Measurements from ENCODE around the gene HDHD5.

Gene HDHD5

DNA sequence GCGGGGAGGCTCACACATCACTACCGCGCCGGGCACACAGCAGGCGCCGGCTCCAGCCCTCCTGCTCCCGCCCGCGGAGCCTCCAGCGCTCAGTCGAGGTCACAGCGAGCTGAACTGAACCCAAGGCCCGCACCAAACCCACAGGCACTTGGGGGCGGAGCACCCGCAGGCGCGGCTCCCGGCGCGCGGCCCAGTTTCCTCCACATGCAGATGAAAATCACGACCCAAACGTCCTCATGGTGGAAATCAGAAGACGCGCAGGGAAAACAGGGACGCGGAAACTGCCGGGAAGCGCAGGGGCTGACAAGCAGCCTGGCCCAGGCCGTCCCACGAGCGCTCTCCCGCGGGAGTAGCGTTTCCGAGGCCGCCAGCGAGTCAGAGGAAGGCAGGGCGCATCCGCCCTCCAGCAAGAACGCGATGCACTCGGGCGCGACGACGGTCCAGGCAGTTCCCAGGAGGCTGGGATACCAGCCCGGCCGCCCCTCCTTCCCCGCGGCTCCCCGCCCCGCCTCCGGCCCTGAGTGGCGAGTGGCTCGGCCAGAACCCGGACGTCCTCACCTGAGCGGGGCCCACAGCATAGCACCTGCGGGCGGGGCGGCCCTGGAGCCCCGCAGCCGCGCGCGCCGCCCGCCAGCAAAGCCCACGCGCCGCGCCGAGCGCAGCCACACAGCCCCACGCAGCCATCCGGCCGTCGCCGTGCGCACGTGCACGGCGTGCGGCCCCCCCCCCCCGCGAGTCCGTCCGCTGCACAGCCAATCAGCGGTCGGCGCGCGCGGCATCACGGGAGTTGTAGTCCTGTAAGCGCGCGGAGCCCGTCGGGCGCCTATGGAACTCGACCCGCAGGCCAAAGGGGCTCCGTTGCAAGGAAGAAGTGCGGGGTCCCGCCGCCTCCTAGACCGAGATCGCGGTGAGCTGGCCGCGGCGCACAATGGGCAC is at the start of gene HDHD5:
HDHD5 (minus strand) TSS at position 710 of the 936 bp plus-strand sequence; CDS start at position 684, 26 bp downstream.
- Histone ChIP-seq H3K27me3 (ENCODE audit: control insufficient read depth, insufficient read depth, low read length) (no peaks in the 10 kb centered on the region), H3K36me3 (ENCODE audit: control insufficient read depth, low read depth, low read length) (peaks cover 3% of the 10 kb centered on the region), H3K27ac (ENCODE audit: low read length) (no peak within 1 kb of the TSS), H3K9me3 (ENCODE audit: control insufficient read depth, low read depth, low read length) (no peaks in the 10 kb centered on the region), H3K4me1 (ENCODE audit: control insufficient read depth, low read depth, low read length) (peaks cover 3% of the 10 kb centered on the region), H3K4me3 (ENCODE audit: low read length) (peak within 1 kb of the TSS; percentile 70), H3K9ac (ENCODE audit: low read length) (peak within 1 kb of the TSS; percentile 52)

DNA sequence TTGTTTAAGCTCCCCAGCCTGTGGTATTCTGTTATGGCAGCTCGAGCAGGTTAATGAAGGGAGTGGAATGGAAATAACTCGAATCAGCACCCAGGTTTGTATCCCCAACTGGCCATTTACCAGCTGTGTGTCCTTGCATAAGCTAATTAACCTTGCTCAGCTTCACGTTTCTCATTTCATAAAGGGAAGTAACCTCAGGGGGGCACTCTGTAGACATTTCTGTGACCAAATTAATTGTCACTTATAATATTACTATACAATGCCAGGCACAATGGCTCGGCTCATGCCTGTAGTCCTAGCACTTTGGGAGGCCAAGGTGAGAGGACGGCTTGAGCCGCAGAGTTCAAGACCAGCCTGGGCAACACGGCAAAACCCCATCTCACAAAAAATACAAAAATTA is 46.4 kb upstream of the HDHD5 start:
- Histone ChIP-seq H3K36me3 (ENCODE audit: control insufficient read depth, low read depth, low read length) (no peaks in the 10 kb centered on the region), H3K4me3 (ENCODE audit: low read length) (no peak overlapping the region), H3K4me1 (ENCODE audit: control insufficient read depth, low read depth, low read length) (peaks cover 15% of the 10 kb centered on the region), H3K9ac (ENCODE audit: low read length) (no peak overlapping the region), H3K9me3 (ENCODE audit: control insufficient read depth, low read depth, low read length) (no peaks in the 10 kb centered on the region), H3K27me3 (ENCODE audit: control insufficient read depth, insufficient read depth, low read length) (no peaks in the 10 kb centered on the region), H3K27ac (ENCODE audit: low read length) (no peak overlapping the region)

DNA sequence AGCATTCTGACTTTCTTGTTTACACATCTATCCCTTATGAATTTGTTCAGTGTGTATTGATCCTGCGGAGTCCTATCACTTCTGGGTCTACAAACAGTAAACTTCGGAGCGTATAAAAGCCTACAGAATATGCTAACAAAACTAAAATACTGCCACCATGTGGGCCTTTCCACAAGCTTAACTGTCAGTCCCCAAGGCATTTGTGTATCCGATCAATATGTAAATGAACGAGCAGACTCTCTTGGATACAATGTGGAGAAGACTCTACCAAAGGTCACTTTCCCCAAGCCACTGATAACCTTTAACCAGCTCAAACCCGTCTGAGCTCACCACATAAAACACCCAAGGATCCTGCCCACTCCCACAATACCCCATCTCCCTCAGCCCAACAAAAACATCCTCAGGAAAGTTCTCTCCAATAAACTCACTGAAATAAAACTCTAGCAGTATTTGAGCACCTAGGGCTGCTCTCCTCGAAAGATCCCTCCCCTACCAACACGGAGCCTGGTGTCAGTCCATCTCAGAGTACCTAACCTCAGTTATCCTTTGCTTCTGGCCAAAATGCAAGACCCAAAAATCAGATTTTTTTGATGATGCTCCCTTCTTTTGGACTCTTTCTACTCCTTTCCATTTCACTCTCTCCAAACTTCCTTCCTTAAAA is 42.3 kb upstream of the HDHD5 start:
- Histone ChIP-seq H3K9ac (ENCODE audit: low read length) (no peak overlapping the region), H3K4me1 (ENCODE audit: control insufficient read depth, low read depth, low read length) (peaks cover 36% of the 10 kb centered on the region), H3K27me3 (ENCODE audit: control insufficient read depth, insufficient read depth, low read length) (no peaks in the 10 kb centered on the region), H3K4me3 (ENCODE audit: low read length) (no peak overlapping the region), H3K36me3 (ENCODE audit: control insufficient read depth, low read depth, low read length) (no peaks in the 10 kb centered on the region), H3K27ac (ENCODE audit: low read length) (no peak overlapping the region), H3K9me3 (ENCODE audit: control insufficient read depth, low read depth, low read length) (no peaks in the 10 kb centered on the region)

DNA sequence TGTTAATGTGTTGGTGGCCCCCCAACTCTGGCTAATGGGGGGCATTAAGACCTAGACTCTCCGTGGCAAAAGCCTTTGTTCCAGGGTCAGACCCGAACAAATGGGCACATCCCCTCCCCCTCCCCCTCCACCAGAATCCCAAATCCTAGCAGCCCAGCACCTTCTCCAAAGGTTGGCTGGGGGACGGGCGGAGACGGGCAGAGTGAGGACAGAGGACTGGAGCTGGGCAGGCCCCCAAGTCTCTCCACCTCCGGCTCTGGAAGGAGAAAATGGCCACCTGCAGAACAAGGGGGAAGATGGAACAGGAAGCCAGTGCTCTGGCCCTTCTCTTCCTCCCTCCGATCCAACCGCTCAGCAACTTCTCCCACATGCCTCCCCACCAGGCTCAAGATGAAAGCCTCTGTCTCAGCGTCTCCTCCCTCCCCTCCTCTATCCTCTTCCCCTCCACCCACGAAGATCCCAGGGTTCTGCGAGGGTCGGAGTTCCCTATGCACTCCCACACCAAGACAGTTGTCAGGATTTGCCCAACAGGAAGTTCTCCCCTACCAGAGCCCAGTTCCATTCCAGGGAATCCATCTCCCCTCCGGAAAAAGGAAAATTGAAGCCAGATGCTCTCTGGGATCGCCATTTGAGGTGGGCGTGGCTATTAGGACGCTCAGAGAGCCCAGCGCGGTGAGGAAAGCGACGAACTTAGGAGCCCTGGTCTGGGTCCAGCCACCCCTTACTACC is 40.1 kb upstream of the HDHD5 start:
- peaks cover 43% of the 10 kb centered on the region for H3K4me1 ChIP-seq (ENCODE audit: control insufficient read depth, low read depth, low read length)
- no peaks in the 10 kb centered on the region for H3K9me3 ChIP-seq (ENCODE audit: control insufficient read depth, low read depth, low read length)
- H3K27ac ChIP-seq (ENCODE audit: low read length): peak overlapping the region; percentile 98
- H3K36me3 ChIP-seq (ENCODE audit: control insufficient read depth, low read depth, low read length): no peaks in the 10 kb centered on the region
- no peaks in the 10 kb centered on the region for H3K27me3 ChIP-seq (ENCODE audit: control insufficient read depth, insufficient read depth, low read length)
- H3K4me3 ChIP-seq (ENCODE audit: low read length): peak overlapping the region; percentile 65
- peak overlapping the region; percentile 95 for H3K9ac ChIP-seq (ENCODE audit: low read length)

DNA sequence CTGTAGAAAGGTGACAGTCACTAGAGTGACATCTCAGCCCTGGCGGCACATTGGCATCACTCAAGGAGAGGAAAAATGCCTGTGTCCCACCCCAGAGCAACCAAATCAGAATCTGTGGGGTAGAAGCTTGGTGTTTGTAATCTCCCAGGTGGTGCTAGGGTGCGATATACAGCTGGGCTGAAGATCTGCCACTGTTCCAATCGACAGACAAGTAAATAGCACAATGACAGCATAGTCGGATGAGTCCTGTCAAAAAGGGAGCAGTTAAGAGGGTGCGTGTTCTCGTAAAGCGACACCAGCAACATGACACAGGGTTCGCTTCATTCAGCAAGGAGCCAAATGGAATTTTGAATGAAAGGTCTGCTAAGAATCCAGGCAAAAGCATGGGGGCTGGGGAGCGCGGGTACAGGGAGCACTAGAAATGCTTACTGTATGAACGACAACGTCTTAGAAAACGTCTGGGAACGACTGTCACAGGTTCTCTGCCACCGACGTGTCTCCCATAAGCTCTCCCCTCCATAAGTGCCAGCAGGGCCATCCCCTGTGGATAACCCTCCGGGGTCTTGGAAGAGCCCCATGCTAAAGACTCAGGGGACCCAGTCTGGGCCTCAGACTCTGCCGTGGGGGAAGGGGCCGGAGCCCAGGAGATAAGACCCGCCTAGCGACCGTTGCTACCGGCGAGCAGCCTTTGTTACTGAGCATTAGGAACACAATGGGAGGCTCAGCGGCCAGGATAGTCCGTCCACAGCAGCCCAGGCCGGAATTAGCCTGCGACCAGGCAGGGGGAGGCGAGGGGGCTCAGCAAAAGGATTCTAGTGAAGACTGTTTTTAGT is 39.3 kb upstream of the HDHD5 start:
- H3K36me3 ChIP-seq (ENCODE audit: control insufficient read depth, low read depth, low read length): no peaks in the 10 kb centered on the region
- H3K4me3 ChIP-seq (ENCODE audit: low read length): peak overlapping the region; percentile 65
- peak overlapping the region; percentile 95 for H3K9ac ChIP-seq (ENCODE audit: low read length)
- no peaks in the 10 kb centered on the region for H3K9me3 ChIP-seq (ENCODE audit: control insufficient read depth, low read depth, low read length)
- H3K27me3 ChIP-seq (ENCODE audit: control insufficient read depth, insufficient read depth, low read length): no peaks in the 10 kb centered on the region
- peaks cover 44% of the 10 kb centered on the region for H3K4me1 ChIP-seq (ENCODE audit: control insufficient read depth, low read depth, low read length)
- H3K27ac ChIP-seq (ENCODE audit: low read length): peak overlapping the region; percentile 98

DNA sequence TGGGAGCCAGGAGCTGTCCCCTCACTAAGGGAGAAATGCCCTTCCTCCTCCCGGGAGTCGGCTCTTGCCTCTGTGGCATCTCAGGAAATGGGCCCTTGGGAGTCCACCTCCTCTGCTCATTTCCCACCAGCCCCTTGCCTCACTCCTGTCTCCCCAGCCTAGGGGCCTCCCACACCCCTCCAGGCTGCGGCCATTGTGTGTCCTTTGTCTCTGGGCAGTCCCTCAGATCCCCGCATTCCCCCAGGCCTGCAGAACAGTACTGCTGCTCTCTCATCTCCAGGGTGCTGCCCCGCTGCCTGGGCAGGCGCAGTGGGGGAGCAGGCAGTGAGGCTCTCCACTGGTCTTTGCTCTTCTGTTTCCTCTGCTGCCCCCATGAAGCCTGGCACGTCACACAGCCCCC is 35.1 kb upstream of the HDHD5 start:
- H3K27me3 ChIP-seq (ENCODE audit: control insufficient read depth, insufficient read depth, low read length): no peaks in the 10 kb centered on the region
- no peak overlapping the region for H3K27ac ChIP-seq (ENCODE audit: low read length)
- peak overlapping the region; percentile 40 for H3K9ac ChIP-seq (ENCODE audit: low read length)

DNA sequence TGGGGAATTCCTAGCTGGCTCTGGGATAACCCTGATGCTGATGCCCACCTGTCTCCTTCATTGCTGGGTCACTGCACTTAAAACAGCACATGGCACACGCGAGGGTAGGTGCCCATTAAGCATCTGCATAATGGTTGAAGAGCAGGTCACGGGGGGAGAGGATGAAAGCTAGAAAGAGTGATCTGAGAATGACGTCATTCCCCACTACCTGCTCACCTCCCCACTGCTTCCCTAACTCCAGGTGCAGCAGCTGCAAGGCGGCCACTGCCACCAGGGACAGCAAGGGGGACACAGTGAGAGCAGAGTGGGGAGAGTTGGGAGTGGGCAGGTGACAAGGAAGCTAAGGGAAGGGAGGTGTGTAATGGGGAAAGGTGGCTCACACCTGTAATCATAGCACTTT is 33.1 kb upstream of the HDHD5 start:
- no peaks in the 10 kb centered on the region for H3K27me3 ChIP-seq (ENCODE audit: control insufficient read depth, insufficient read depth, low read length)
- H3K9me3 ChIP-seq (ENCODE audit: control insufficient read depth, low read depth, low read length): no peaks in the 10 kb centered on the region
- H3K9ac ChIP-seq (ENCODE audit: low read length): no peak overlapping the region
- no peak overlapping the region for H3K4me3 ChIP-seq (ENCODE audit: low read length)
- H3K4me1 ChIP-seq (ENCODE audit: control insufficient read depth, low read depth, low read length): peaks cover 10% of the 10 kb centered on the region
- H3K27ac ChIP-seq (ENCODE audit: low read length): no peak overlapping the region
- H3K36me3 ChIP-seq (ENCODE audit: control insufficient read depth, low read depth, low read length): peaks cover 7% of the 10 kb centered on the region

More for the DNA sequence above, 35.1 kb upstream of the HDHD5 start:
- peaks cover 7% of the 10 kb centered on the region for H3K36me3 ChIP-seq (ENCODE audit: control insufficient read depth, low read depth, low read length)
- peaks cover 20% of the 10 kb centered on the region for H3K4me1 ChIP-seq (ENCODE audit: control insufficient read depth, low read depth, low read length)
- H3K9me3 ChIP-seq (ENCODE audit: control insufficient read depth, low read depth, low read length): no peaks in the 10 kb centered on the region
- no peak overlapping the region for H3K4me3 ChIP-seq (ENCODE audit: low read length)

DNA sequence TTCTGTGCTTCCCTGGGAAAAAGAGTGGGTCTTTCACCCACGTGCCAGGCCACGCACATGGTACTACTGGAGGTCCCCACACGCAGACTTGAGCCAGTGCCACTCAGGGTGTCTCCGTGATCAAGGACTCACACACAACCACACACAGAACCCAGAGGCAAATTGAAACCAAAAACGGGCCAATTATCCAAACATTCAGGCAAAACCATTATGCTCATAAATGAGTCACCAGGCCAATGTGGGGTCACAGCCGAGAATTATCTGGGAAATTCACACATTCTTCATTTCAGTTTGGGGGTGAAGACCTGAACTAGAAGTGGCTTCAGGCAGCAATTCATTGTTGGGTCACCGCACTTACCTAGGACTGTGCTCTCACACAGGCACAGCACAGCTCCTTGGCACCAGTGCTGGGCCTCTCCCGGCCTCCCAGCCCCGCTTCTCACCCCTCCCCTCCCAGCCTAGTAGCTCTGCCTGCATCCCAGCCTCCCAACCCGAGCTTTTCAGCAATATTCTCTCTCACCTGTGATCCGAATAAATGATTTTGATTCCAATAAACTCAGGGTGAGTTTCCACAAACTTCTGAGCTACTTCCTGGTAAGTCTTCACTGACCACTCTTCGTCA is 32.2 kb upstream of the HDHD5 start:
- H3K27ac ChIP-seq (ENCODE audit: low read length): no peak overlapping the region
- no peaks in the 10 kb centered on the region for H3K9me3 ChIP-seq (ENCODE audit: control insufficient read depth, low read depth, low read length)
- H3K36me3 ChIP-seq (ENCODE audit: control insufficient read depth, low read depth, low read length): peaks cover 7% of the 10 kb centered on the region
- H3K27me3 ChIP-seq (ENCODE audit: control insufficient read depth, insufficient read depth, low read length): no peaks in the 10 kb centered on the region
- H3K4me1 ChIP-seq (ENCODE audit: control insufficient read depth, low read depth, low read length): peaks cover 10% of the 10 kb centered on the region
- H3K9ac ChIP-seq (ENCODE audit: low read length): no peak overlapping the region
- H3K4me3 ChIP-seq (ENCODE audit: low read length): no peak overlapping the region

DNA sequence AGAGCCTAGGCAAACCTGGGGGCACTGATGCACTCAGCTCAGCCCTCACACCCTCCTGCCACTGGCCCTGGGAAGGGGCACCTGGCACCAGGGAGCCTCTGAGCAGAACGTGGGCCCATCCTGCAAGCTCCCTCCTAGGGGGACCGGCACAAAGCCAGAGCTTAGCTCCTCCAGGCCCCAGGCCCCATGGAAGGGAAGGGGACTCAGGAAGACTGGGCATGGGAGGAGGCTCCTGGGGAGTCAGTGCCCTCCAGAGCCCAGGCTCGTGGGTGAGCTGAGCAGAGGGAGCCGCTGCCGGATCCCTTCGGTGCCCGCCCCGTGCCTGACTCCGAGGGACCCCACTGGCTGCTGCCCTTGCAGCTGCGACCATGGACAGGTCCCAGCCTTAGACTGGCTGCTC is 31.6 kb upstream of the HDHD5 start:
- H3K4me1 ChIP-seq (ENCODE audit: control insufficient read depth, low read depth, low read length): peaks cover 10% of the 10 kb centered on the region
- peaks cover 11% of the 10 kb centered on the region for H3K36me3 ChIP-seq (ENCODE audit: control insufficient read depth, low read depth, low read length)
- no peak overlapping the region for H3K4me3 ChIP-seq (ENCODE audit: low read length)
- no peaks in the 10 kb centered on the region for H3K27me3 ChIP-seq (ENCODE audit: control insufficient read depth, insufficient read depth, low read length)
- H3K9ac ChIP-seq (ENCODE audit: low read length): no peak overlapping the region
- H3K9me3 ChIP-seq (ENCODE audit: control insufficient read depth, low read depth, low read length): no peaks in the 10 kb centered on the region
- H3K27ac ChIP-seq (ENCODE audit: low read length): no peak overlapping the region

DNA sequence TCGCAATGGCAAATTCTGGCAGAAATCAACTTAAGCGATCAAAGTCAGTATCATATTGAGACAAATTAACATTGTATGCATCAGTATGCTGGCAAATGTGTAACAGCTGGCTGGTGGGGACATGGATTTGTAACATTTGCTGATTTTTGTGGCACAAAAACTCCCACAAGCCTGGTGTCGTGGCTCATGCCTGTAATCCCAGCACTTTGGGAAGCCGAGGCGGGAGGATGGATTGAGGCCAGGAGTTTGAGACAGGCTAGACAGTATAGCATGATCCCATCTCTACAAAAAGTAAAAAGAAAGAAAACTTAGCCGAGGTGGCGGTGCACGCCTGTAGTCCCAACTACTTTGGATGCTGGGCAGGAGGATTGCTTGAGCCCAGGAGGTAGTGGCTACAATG is 17.6 kb upstream of the HDHD5 start:
- H3K27me3 ChIP-seq (ENCODE audit: control insufficient read depth, insufficient read depth, low read length): no peaks in the 10 kb centered on the region
- no peak overlapping the region for H3K27ac ChIP-seq (ENCODE audit: low read length)
- no peak overlapping the region for H3K4me3 ChIP-seq (ENCODE audit: low read length)
- peaks cover 9% of the 10 kb centered on the region for H3K4me1 ChIP-seq (ENCODE audit: control insufficient read depth, low read depth, low read length)
- peaks cover 6% of the 10 kb centered on the region for H3K36me3 ChIP-seq (ENCODE audit: control insufficient read depth, low read depth, low read length)
- no peak overlapping the region for H3K9ac ChIP-seq (ENCODE audit: low read length)
- no peaks in the 10 kb centered on the region for H3K9me3 ChIP-seq (ENCODE audit: control insufficient read depth, low read depth, low read length)
